Hematopoietic multipotent progenitor cell treated with erythropoietin and hydrocortisone succinate and interleukin-3 and kit ligand, for 4 days (in vitro differentiated cells): ENCODE data around the gene HEATR9.

Source experiments
- DNase-seq: peaks from one replicate; pipeline ENCODE4 v3.0.0-alpha.2; 2015

HEATR9 gene

GRCh38 chr17:35856603-35857002 is 12.1 kb downstream of the HEATR9 start:
- DNase-seq = no peak

- no peak for DNase-seq
Observed at GRCh38 chr17:35855965-35856364, 12.7 kb downstream of the HEATR9 start.

GRCh38 chr17:35849469-35850348 is 19.0 kb downstream of the HEATR9 start:
- DNase-seq = peak; percentile 90

GRCh38 chr17:35847633-35848373 is 20.9 kb downstream of the HEATR9 start:
- no peak for DNase-seq

GRCh38 chr17:35847006-35847405 is 21.7 kb downstream of the HEATR9 start:
- no peak for DNase-seq

- DNase-seq = no peak
Observed at GRCh38 chr17:35846055-35846809, 22.5 kb downstream of the HEATR9 start.

- DNase-seq = no peak
Observed at GRCh38 chr17:35844547-35844946, 24.1 kb downstream of the HEATR9 start.

- DNase-seq = no peak
Observed at GRCh38 chr17:35843698-35844097, 25.0 kb downstream of the HEATR9 start.

- DNase-seq = no peak
Observed at GRCh38 chr17:35842239-35842638, 26.5 kb downstream of the HEATR9 start.

- DNase-seq = no peak
Observed at GRCh38 chr17:35841505-35841904, 27.2 kb downstream of the HEATR9 start.

GRCh38 chr17:35841101-35841500 is 27.6 kb downstream of the HEATR9 start:
- no peak for DNase-seq

- DNase-seq = no peak
Observed at GRCh38 chr17:35825206-35825605, 43.5 kb downstream of the HEATR9 start.

GRCh38 chr17:35821308-35821707 is 47.4 kb downstream of the HEATR9 start:
- no peak for DNase-seq

GRCh38 chr17:35819455-35819854 is 49.2 kb downstream of the HEATR9 start:
- DNase-seq = no peak

- DNase-seq = no peak
Observed at GRCh38 chr17:35817196-35817595, 51.5 kb downstream of the HEATR9 start.

GRCh38 chr17:35816723-35817122 is 52.0 kb downstream of the HEATR9 start:
- no peak for DNase-seq

- DNase-seq = no peak
Observed at GRCh38 chr17:35812456-35812855, 56.2 kb downstream of the HEATR9 start.

- DNase-seq = no peak
Observed at GRCh38 chr17:35811759-35812158, 56.9 kb downstream of the HEATR9 start.

GRCh38 chr17:35809855-35810461 is 58.7 kb downstream of the HEATR9 start:
- no peak for DNase-seq

GRCh38 chr17:35808962-35809854 is 59.5 kb downstream of the HEATR9 start, which contains the start of gene TAF15:
TAF15 (plus strand) TSS chr17:35809484; CDS start chr17:35809570, 86 bp downstream.
- peak; percentile 99 for DNase-seq

- DNase-seq = no peak
Observed at GRCh38 chr17:35808240-35808961, 60.3 kb downstream of the HEATR9 start.
